Mammary epithelial cell (primary cell): ENCODE data around the gene PRRG4.

Experiments
- CTCF ChIP-seq, 2 donors: IDR thresholded peaks in 1 of 2; conservative IDR thresholded peaks in 1 of 2; 2 replicates each; pipeline ENCODE4 v1.5.1; 2011 to 2012; ENCODE audit warnings: inconsistent platforms in 2 of 2, low read length in 2 of 2, mild to moderate bottlenecking in 2 of 2, control low read depth in 1 of 2, low read depth in 1 of 2; ENCODE audit not compliant: insufficient read depth in 1 of 2; ENCODE audit errors: extremely low read depth in 1 of 2
- EZH2 ChIP-seq: IDR thresholded peaks from 2 replicates; pipeline ENCODE4 v1.6.1; 2012; ENCODE audit warnings: low read length, inconsistent platforms, borderline replicate concordance

- TF ChIP-seq CTCF (conservative IDR thresholded peaks at IDR 0.05 in 1 of 2, IDR thresholded peaks at IDR 0.05 in 1 of 2; ENCODE audit: extremely low read depth in 1 of 2, insufficient read depth in 1 of 2, low read depth in 1 of 2, low read length in 2 of 2) (no peak), EZH2 (no peak)
Measured at GRCh38 chr11:32817852-32818183, 11.9 kb upstream of the PRRG4 start.
